KMS-11 (cell line): Measurements from ENCODE around the gene COX4I1.

Experiments used
- H2AFZ ChIP-seq: fragments of 200-600 bp; sonication (generic); 2 replicates; pipeline ENCODE4 v1.6.1; 2016; ENCODE audit warnings: antibody characterized with exemption, mixed run types, low read depth
- H3K27ac ChIP-seq: fragments of 200-600 bp; sonication (generic); 2 replicates; pipeline ENCODE4 v1.6.1; 2016; ENCODE audit warnings: mild to moderate bottlenecking, mixed run types
- H3K27me3 ChIP-seq: fragments of 200-600 bp; sonication (generic); 2 replicates; pipeline ENCODE4 v1.6.1; 2017; ENCODE audit warnings: mild to moderate bottlenecking, low read depth, mixed run types, moderate library complexity; ENCODE audit not compliant: insufficient read depth
- H3K36me3 ChIP-seq: fragments of 200-600 bp; sonication (generic); 2 replicates; pipeline ENCODE4 v1.6.1; 2017; ENCODE audit warnings: mild to moderate bottlenecking, mixed run types; ENCODE audit not compliant: insufficient read depth
- H3K4me1 ChIP-seq: fragments of 200-600 bp; sonication (generic); 2 replicates; pipeline ENCODE4 v1.6.1; 2016; ENCODE audit warnings: mild to moderate bottlenecking, low read depth, mixed run types; ENCODE audit not compliant: poor library complexity, severe bottlenecking
- H3K4me2 ChIP-seq: fragments of 200-600 bp; sonication (generic); 2 replicates; pipeline ENCODE4 v1.7.0; 2016; ENCODE audit warnings: mild to moderate bottlenecking, mixed run types
- H3K4me3 ChIP-seq: fragments of 200-600 bp; sonication (generic); IDR thresholded peaks from 2 replicates; pipeline ENCODE4 v1.6.1; 2017; ENCODE audit warnings: low read depth, low read length, mixed read lengths; ENCODE audit not compliant: insufficient read depth
- H3K79me2 ChIP-seq: fragments of 200-600 bp; sonication (generic); 2 replicates; pipeline ENCODE4 v1.6.1; 2016; ENCODE audit warnings: low read depth, mixed run types; ENCODE audit not compliant: insufficient read depth
- H3K9ac ChIP-seq: fragments of 200-600 bp; sonication (generic); 2 replicates; pipeline ENCODE4 v1.6.1; 2016; ENCODE audit warnings: mild to moderate bottlenecking, mixed run types
- H4K20me1 ChIP-seq: fragments of 200-600 bp; sonication (generic); 2 replicates; pipeline ENCODE4 v1.6.1; 2016; ENCODE audit warnings: mild to moderate bottlenecking, mixed run types; ENCODE audit not compliant: insufficient read depth
- CTCF ChIP-seq: fragments of 200-600 bp; sonication (generic); conservative IDR thresholded peaks from 2 replicates; pipeline ENCODE4 v1.6.1; 2017; ENCODE audit warnings: low read depth, mild to moderate bottlenecking, antibody characterized with exemption, low read length, moderate library complexity, mixed read lengths

COX4I1 gene

GRCh38 chr16:85810097-85810741 lies 10.7 kb downstream of the COX4I1 start:
- peaks cover 8% of the 10 kb centered on the region for H3K27me3 ChIP-seq
- H3K4me3 ChIP-seq, result no peak overlapping the region
- H2AFZ ChIP-seq, result no peak overlapping the region
- no peaks in the 10 kb centered on the region; the same call in 1 of the 2 replicates for H3K36me3 ChIP-seq
- no peaks in the 10 kb centered on the region for H3K4me1 ChIP-seq
- H3K9ac ChIP-seq, result no peak overlapping the region
- no peaks in the 10 kb centered on the region for H3K79me2 ChIP-seq
- no peak overlapping the region for H3K4me2 ChIP-seq
- no peak for TF ChIP-seq CTCF
- H4K20me1 ChIP-seq, result no peaks in the 10 kb centered on the region
- no peak overlapping the region for H3K27ac ChIP-seq

GRCh38 chr16:85810742-85811115 lies 11.2 kb downstream of the COX4I1 start:
- H3K4me1 ChIP-seq, result no peaks in the 10 kb centered on the region
- no peaks in the 10 kb centered on the region for H4K20me1 ChIP-seq
- no peaks in the 10 kb centered on the region; the same call in 1 of the 2 replicates for H3K36me3 ChIP-seq
- no peaks in the 10 kb centered on the region for H3K79me2 ChIP-seq
- H3K27me3 ChIP-seq, result peaks cover 12% of the 10 kb centered on the region
- no peak overlapping the region for H3K27ac ChIP-seq
- no peak overlapping the region for H3K9ac ChIP-seq
- TF ChIP-seq CTCF, result no peak
- no peak overlapping the region for H2AFZ ChIP-seq
- no peak overlapping the region for H3K4me2 ChIP-seq
- H3K4me3 ChIP-seq, result no peak overlapping the region

GRCh38 chr16:85812031-85812807 lies 12.7 kb downstream of the COX4I1 start:
- no peaks in the 10 kb centered on the region for H4K20me1 ChIP-seq
- no peak overlapping the region for H2AFZ ChIP-seq
- peaks cover 12% of the 10 kb centered on the region for H3K27me3 ChIP-seq
- no peak overlapping the region for H3K9ac ChIP-seq
- no peaks in the 10 kb centered on the region for H3K36me3 ChIP-seq
- H3K4me3 ChIP-seq, result no peak overlapping the region
- TF ChIP-seq CTCF, result no peak
- no peak overlapping the region for H3K27ac ChIP-seq
- H3K79me2 ChIP-seq, result no peaks in the 10 kb centered on the region
- no peak overlapping the region for H3K4me2 ChIP-seq
- H3K4me1 ChIP-seq, result no peaks in the 10 kb centered on the region

GRCh38 chr16:85812811-85813700 lies 13.6 kb downstream of the COX4I1 start:
- H3K4me1 ChIP-seq, result no peaks in the 10 kb centered on the region
- H3K4me3 ChIP-seq, result no peak overlapping the region
- H3K27me3 ChIP-seq, result peaks cover 18% of the 10 kb centered on the region
- no peaks in the 10 kb centered on the region for H3K36me3 ChIP-seq
- no peak overlapping the region for H3K9ac ChIP-seq
- H2AFZ ChIP-seq, result no peak overlapping the region
- no peaks in the 10 kb centered on the region for H3K79me2 ChIP-seq
- no peak overlapping the region for H3K4me2 ChIP-seq
- H3K27ac ChIP-seq, result no peak overlapping the region
- TF ChIP-seq CTCF, result no peak
- no peaks in the 10 kb centered on the region for H4K20me1 ChIP-seq
